LNCaP clone FGC (cell line): ENCODE measurements around the gene CCDC200.

Source experiments
- DNase-seq: peaks from one replicate; pipeline ENCODE4 v3.0.0-alpha.2; 2011; ENCODE audit warnings: low read depth
- H3K4me3 ChIP-seq: 2 replicates; pipeline ENCODE4 v1.5.1; 2011; ENCODE audit warnings: mild to moderate bottlenecking, low read depth, low read length, control low read depth
- TF ChIP-seq, protein P1 (sequence below): IDR thresholded peaks from 2 replicates; pipeline ENCODE4 v1.5.1; 2012; ENCODE audit warnings: mild to moderate bottlenecking; ENCODE audit not compliant: control insufficient read depth, insufficient read depth; ENCODE audit errors: extremely low read depth

The CCDC200 gene

DNA sequence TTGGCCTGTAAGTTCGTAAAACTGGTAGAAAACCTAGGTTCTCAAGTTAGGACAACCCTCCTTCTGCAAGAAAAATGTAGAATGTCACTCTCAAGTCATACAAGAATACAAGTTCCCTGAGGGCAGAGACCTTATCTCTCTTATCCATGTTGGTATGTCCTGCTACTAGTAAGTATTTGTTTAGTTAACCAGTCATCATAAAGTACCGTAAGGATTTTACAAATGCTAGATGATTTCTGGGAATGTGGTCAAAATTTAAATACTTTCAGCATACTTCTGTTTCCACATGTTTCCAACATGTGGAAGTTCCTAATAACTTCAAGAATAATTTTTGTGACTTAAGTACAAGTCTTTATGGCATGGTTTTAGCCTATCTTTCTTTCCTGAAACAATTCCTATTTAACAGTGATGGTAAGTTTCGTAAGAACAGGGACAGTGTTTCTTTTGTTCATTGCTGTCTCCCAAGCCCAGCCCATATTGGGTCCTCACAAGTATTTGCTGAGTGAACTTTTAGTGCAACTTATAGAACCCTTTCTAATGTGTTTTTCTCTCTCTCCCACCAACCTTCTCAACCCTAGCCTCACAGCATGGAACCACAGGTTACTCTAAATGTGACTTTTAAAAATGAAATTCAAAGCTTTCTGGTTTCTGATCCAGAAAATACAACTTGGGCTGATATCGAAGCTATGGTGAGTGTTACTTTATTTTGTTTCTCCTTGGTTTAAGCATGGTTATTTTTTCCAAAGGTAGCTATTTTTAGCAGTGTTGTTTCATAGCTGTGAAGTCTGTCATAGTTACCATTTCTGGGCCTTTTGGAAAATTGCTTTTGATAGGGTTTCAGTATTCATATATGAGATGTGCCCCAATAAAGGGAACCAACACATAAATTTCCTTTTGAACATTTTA is 53.0 kb downstream of the CCDC200 start:
- DNase-seq: no peak
- TF ChIP-seq, protein P1, sequence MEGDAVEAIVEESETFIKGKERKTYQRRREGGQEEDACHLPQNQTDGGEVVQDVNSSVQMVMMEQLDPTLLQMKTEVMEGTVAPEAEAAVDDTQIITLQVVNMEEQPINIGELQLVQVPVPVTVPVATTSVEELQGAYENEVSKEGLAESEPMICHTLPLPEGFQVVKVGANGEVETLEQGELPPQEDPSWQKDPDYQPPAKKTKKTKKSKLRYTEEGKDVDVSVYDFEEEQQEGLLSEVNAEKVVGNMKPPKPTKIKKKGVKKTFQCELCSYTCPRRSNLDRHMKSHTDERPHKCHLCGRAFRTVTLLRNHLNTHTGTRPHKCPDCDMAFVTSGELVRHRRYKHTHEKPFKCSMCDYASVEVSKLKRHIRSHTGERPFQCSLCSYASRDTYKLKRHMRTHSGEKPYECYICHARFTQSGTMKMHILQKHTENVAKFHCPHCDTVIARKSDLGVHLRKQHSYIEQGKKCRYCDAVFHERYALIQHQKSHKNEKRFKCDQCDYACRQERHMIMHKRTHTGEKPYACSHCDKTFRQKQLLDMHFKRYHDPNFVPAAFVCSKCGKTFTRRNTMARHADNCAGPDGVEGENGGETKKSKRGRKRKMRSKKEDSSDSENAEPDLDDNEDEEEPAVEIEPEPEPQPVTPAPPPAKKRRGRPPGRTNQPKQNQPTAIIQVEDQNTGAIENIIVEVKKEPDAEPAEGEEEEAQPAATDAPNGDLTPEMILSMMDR: no peak
- H3K4me3 ChIP-seq: no peak overlapping the region

DNA sequence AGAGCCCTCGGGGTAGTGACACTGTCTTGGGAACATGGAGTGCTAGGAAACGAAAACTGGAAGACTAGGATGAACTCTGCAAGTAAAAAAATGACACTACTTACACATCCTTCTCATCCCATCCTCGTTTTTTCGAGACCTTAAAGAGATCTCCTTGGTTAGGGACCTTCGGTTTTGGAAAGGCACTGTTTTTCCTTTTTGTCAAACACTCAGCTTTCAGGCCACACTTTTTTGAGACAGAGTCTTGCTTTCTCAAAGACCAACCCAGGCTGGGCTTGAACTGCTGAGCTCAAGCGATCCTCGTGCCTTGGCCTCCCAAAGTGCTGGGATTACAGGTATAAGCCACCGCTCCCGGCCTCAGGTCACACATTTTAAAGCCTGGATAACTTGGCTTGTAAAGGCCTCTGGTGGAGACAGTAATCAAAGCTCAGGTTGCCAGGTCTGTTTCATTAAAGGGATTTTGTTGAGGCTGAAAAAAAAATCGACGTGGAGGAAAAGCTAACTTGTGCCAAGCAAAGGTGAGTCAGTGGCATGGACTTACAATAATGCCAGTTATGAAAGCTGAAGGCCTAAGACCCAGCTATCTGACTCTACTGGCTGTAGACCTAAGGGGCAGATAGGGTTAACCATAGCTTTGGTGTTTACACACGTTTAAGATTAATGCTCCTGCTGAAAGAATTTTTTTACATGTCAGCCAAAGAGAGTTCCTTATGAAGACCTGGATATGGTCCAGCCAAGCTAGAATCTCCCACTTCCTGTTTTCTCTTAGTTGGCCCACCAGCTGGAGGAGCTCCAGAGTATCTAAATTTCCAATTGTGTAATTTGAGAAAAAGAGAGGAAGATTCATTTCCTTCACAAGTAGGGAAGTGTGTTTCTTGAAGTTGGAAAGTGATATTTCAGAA is 56.6 kb downstream of the CCDC200 start:
- H3K4me3 ChIP-seq: peak overlapping the region; percentile 84
- TF ChIP-seq, protein P1: no peak
- DNase-seq: peak; percentile 39
